ENCODE data around the gene AFAP1. TPM values are rescaled to one million over a fixed set of nuclear protein-coding genes. Genes with fewer than 3 reads are reported as not detected.

AFAP1 gene
- total and polyA plus RNA-seq, 2 donors (not counting 3 experiments of a cell fraction or from before 2014, with no cell fraction given): 32.3 to 103 TPM

DNA sequence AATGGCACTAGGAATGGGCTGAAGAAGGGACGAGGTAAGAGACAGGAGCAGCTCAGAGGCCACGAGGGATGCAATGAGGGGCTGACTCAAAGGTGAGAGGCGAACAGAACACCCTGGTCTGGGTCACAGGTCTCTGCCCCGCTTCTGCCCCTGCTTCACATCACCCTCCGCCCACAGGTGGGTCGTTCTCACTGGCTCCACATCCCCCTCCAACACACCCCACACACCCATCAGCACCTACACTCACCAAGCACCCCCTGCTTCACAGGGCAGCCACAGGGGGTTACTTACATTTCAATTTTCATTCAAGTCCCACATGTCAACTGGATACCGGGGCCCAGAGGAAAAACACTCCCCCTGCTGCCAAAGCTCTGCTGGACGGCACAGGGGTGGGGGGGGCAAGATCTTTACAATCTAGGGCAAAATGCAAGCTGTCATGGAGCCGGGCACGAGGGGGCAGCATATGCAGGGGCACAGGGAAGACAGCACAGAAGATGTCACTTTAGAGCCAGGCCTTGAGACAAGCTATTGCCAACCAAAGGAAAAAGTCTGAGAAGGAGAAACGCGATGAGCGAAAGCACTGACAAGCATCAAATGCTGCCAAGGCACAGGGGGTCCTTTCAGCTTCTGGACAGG is 94.0 kb downstream of the AFAP1 start:
- H3K4me2 ChIP-seq (ENCODE audit: insufficient read depth, low read length): no peak overlapping the region
- peaks cover 54% of the 10 kb centered on the region for H3K4me1 ChIP-seq (ENCODE audit: control insufficient read depth, extremely low read depth, insufficient read depth, low read length)
- no peaks in the 10 kb centered on the region for H3K9me1 ChIP-seq (replicated peaks; ENCODE audit: control insufficient read depth, extremely low read depth, insufficient read depth, low read length)
- intact Hi-C loops (cut with micrococcal nuclease) (no loop called here), dilution Hi-C loops (cut with MboI; ENCODE audit: extremely low pct_ligation_motif_present, low sequenced_read_pairs) (no loop called here)
- no peak overlapping the region for H3K4me3 ChIP-seq (replicated peaks in 1 of 3; ENCODE audit: insufficient read depth in 1 of 3, low read depth in 1 of 3, low read length in 3 of 3)
- no peaks in the 10 kb centered on the region for H3K27me3 ChIP-seq (ENCODE audit: control insufficient read depth in 2 of 2, insufficient read depth in 2 of 2, low read length in 2 of 2)
- peaks cover 8 to 18% of the 10 kb centered on the region in 2 experiments for H3K36me3 ChIP-seq (ENCODE audit: control insufficient read depth in 2 of 2, extremely low read depth in 1 of 2, insufficient read depth in 2 of 2, low read length in 2 of 2)
- no peak for FAIRE-seq
- H3K79me2 ChIP-seq (ENCODE audit: control insufficient read depth, insufficient read depth, low read length): peaks cover 71% of the 10 kb centered on the region
- no TSS peak for BruUV-seq (replicated peaks)
- POLR2A ChIA-PET: no interaction called here
- no peaks in the 10 kb centered on the region for H4K20me1 ChIP-seq (replicated peaks; ENCODE audit: control insufficient read depth, extremely low read depth, insufficient read depth, low read length)
- CTCF ChIA-PET: interaction anchor here (0.7 to 5.7 kb wide), 18 partner anchors 10 to 141 kb away, joined by 3 to 212 read pairs (median 8); partner anchors contain the start of gene AFAP1
- no peak overlapping the region for H2AFZ ChIP-seq (ENCODE audit: low read depth, low read length)
- peak overlapping the region; percentile 98 for H3K27ac ChIP-seq (ENCODE audit: insufficient read depth, low read depth, low read length)
- no peaks in the 10 kb centered on the region for H3K9me3 ChIP-seq (replicated peaks; ENCODE audit: control insufficient read depth, insufficient read depth, low read length)
- no peak for DNase-seq (ENCODE audit: low read depth, low spot score)
- TF ChIP-seq POLR2AphosphoS5 (IDR thresholded peaks at IDR 0.05; ENCODE audit: insufficient read depth, low read depth, low read length) (no peak), CTCF (IDR thresholded peaks at IDR 0.05; ENCODE audit: extremely low read depth in 1 of 2, insufficient read depth in 1 of 2, low read depth in 1 of 2, low read length in 2 of 2) (peak; percentile 12 to 13), JUN (IDR thresholded peaks at IDR 0.05; ENCODE audit: borderline replicate concordance, insufficient read depth, insufficient read length, low read depth) (no peak), GATA2 (IDR thresholded peaks at IDR 0.05; ENCODE audit: insufficient read depth, insufficient read length, low read depth, low read length) (no peak)
- no peak overlapping the region for H3K9ac ChIP-seq (replicated peaks; ENCODE audit: extremely low read depth, insufficient read depth, low read length)
